Transverse colon (tissue), 4 donors: Measurements from ENCODE around the gene MTF2. TPM values are rescaled to one million over a fixed set of nuclear protein-coding genes. Genes with fewer than 3 reads are reported as not detected.

Experiments
- DNase-seq: peaks from one replicate; pipeline ENCODE4 v3.0.0-alpha.2; 2019
- H3K27ac ChIP-seq, 4 donors: fragments of 200-600 bp; sonication (generic); 2 replicates each; pipeline ENCODE4 v1.5.1; 2016 to 2018; ENCODE audit warnings: inconsistent platforms in 4 of 4
- H3K27me3 ChIP-seq: fragments of 200-600 bp; sonication (generic); 2 replicates; pipeline ENCODE4 v1.5.1; 2017; ENCODE audit warnings: inconsistent platforms
- H3K36me3 ChIP-seq, 4 donors: fragments of 200-600 bp; sonication (generic); 2 replicates each; pipeline ENCODE4 v1.5.1; 2017 to 2019; ENCODE audit warnings: inconsistent platforms in 4 of 4
- H3K4me1 ChIP-seq, 4 donors: fragments of 200-600 bp; sonication (generic); 2 replicates each; pipeline ENCODE4 v1.5.1; 2017 to 2020; ENCODE audit warnings: inconsistent platforms in 4 of 4
- H3K4me3 ChIP-seq, 4 donors: fragments of 200-600 bp; sonication (generic); 1 replicate in 1 of 4; 2 replicates in 3 of 4; pipeline versions ENCODE4 v1.5.1 to v1.6.1; 2017 to 2019; ENCODE audit warnings: inconsistent platforms in 4 of 4
- H3K9me3 ChIP-seq, 2 donors: fragments of 200-600 bp; sonication (generic); 2 replicates each; pipeline ENCODE4 v1.5.1; 2017 to 2019; ENCODE audit warnings: inconsistent platforms in 2 of 2
- EP300 ChIP-seq: sonication (generic); formaldehyde crosslinking; IDR thresholded peaks from one replicate; pipeline ENCODE4 v1.6.1; 2017; ENCODE audit warnings: antibody characterized with exemption, low read depth
- POLR2A ChIP-seq: fragments of 450-650 bp; IDR thresholded peaks from one replicate; pipeline ENCODE4 v1.6.1; 2016; ENCODE audit warnings: antibody characterized with exemption, mild to moderate bottlenecking, moderate library complexity
- POLR2AphosphoS5 ChIP-seq, 3 donors: sonication (generic); formaldehyde crosslinking; IDR thresholded peaks; one replicate each; pipeline ENCODE4 v1.6.1; 2016; ENCODE audit warnings: antibody characterized with exemption in 3 of 3
- WGBS, 2 donors: methylation state at CpG; one replicate each; pipeline ENCODE4 v1.1.5; 2018; ENCODE audit warnings: low coverage in 1 of 2; 5-methylcytosine and 5-hydroxymethylcytosine counted together
- in situ Hi-C, 4 donors: fragments of 200-750 bp; cut with MboI; loops; one replicate each; pipeline versions ENCODE4 v1.15.0 to v1.15.1; 2017; ENCODE audit warnings: low sequenced_read_pairs in 3 of 4, low pct_ligation_motif_present in 1 of 4, low pct_unique_long_range_greater_than_20kb in 1 of 4
- intact Hi-C: fragments of 100-400 bp; cut with DNase I; formaldehyde crosslinking; loops from one replicate; pipeline ENCODE4 v1.15.1; 2023; ENCODE audit warnings: low total_unique reads
- total RNA-seq, 4 donors: library from RNA; depleted of rRNA; stranded (reverse); fragments of >200 nt; gene quantifications; one replicate each; pipeline ENCODE4 v1.1.0, GENCODE V29; 2016
- TF ChIP-seq, protein P1 (sequence below), 5 experiments: fragments of 200-600 bp in 3 of 5; fragments of 450-650 bp in 2 of 5; sonication (generic) in 3 of 5; IDR thresholded peaks; 1 replicate in 2 of 5; 2 replicates in 3 of 5; pipeline ENCODE4 v1.5.1; 2016 to 2017; ENCODE audit warnings: antibody characterized with exemption in 5 of 5, inconsistent platforms in 3 of 5, mild to moderate bottlenecking in 2 of 5, moderate library complexity in 1 of 5

The MTF2 gene
- total RNA-seq, 4 donors from 2014 or later: 9.0 to 33.3 (median 22.4) TPM

DNA sequence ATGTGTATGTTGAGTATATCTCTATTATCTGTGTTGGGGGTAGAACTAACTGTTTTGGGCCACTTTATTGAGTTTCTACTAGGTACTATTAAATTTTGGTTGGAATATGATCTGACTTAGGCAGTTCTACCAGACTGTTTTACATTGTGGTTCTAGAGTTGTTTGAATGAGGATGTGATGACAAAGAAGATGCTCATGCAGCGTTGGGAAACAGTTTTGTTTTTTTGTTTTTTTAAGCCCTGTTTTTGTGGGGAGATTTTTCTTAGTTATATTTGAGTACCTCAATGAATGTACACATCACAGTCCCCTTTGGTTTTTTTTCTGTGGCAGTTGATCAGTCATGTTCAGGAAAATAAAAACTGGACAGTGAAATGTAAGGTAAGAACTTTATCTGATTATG, 61.0 kb downstream of the MTF2 start:
- intact Hi-C loops: no loop called here
- no peaks in the 10 kb centered on the region for H3K9me3 ChIP-seq

GRCh38 chr1:93142161-93142560, 63.1 kb downstream of the MTF2 start:
- 97 to 98% methylated on average over 2 of the region's 2 CpGs for WGBS, 2 donors
- no peak for DNase-seq
- H3K27ac ChIP-seq: no peak overlapping the region
- intact Hi-C loops (no loop called here), in situ Hi-C loops (no loop called here)
- TF ChIP-seq, protein P1, sequence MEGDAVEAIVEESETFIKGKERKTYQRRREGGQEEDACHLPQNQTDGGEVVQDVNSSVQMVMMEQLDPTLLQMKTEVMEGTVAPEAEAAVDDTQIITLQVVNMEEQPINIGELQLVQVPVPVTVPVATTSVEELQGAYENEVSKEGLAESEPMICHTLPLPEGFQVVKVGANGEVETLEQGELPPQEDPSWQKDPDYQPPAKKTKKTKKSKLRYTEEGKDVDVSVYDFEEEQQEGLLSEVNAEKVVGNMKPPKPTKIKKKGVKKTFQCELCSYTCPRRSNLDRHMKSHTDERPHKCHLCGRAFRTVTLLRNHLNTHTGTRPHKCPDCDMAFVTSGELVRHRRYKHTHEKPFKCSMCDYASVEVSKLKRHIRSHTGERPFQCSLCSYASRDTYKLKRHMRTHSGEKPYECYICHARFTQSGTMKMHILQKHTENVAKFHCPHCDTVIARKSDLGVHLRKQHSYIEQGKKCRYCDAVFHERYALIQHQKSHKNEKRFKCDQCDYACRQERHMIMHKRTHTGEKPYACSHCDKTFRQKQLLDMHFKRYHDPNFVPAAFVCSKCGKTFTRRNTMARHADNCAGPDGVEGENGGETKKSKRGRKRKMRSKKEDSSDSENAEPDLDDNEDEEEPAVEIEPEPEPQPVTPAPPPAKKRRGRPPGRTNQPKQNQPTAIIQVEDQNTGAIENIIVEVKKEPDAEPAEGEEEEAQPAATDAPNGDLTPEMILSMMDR (IDR thresholded peaks at IDR 0.05): no peak
- TF ChIP-seq POLR2AphosphoS5 (IDR thresholded peaks at IDR 0.05): no peak
- no peak for TF ChIP-seq POLR2A
- no peaks in the 10 kb centered on the region for H3K9me3 ChIP-seq
- H3K27me3 ChIP-seq: no peaks in the 10 kb centered on the region
- H3K4me3 ChIP-seq: no peak overlapping the region
- peaks cover 2 to 10% (median 3%) of the 10 kb centered on the region in 4 donors for H3K4me1 ChIP-seq
- peaks cover 0 to 9% (median 0%) of the 10 kb centered on the region in 4 donors for H3K36me3 ChIP-seq

More for the DNA sequence above, 61.0 kb downstream of the MTF2 start:
- TF ChIP-seq, protein P1 (IDR thresholded peaks at IDR 0.05): no peak
- no peak for TF ChIP-seq POLR2AphosphoS5 (IDR thresholded peaks at IDR 0.05)
- no peak for TF ChIP-seq EP300
- no peak for TF ChIP-seq POLR2A
- WGBS, 2 donors: 87 to 100% methylated on average over 1 of the region's 1 CpG
- H3K36me3 ChIP-seq: peaks cover 0 to 20% (median 4%) of the 10 kb centered on the region in 4 donors
- H3K27ac ChIP-seq: no peak overlapping the region
- no peak overlapping the region for H3K4me3 ChIP-seq
- peaks cover 3 to 13% (median 4%) of the 10 kb centered on the region in 4 donors for H3K4me1 ChIP-seq
- DNase-seq: no peak
- no peaks in the 10 kb centered on the region for H3K27me3 ChIP-seq
- in situ Hi-C loops: no loop called here

DNA sequence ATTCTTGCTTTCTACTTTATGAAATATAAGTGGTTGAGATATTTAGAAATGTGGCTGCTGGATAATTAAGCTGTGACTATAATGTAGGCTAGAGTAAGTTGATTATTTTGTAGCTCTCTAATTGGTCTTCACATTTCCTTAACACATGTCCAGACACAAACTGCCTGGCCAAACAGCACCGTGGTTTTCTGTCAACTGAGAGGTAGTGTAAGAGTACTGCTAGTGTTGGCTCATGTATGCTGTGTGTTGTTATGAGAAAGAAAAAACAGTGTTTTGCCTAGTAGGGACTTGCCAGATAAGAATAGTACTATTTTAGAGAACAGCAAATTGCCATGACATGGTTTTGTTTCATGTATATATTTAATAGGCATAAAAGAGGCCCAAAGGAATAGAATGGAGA, 64.1 kb downstream of the MTF2 start:
- H3K27me3 ChIP-seq: no peaks in the 10 kb centered on the region
- in situ Hi-C loops: no loop called here
- DNase-seq: no peak

DNA sequence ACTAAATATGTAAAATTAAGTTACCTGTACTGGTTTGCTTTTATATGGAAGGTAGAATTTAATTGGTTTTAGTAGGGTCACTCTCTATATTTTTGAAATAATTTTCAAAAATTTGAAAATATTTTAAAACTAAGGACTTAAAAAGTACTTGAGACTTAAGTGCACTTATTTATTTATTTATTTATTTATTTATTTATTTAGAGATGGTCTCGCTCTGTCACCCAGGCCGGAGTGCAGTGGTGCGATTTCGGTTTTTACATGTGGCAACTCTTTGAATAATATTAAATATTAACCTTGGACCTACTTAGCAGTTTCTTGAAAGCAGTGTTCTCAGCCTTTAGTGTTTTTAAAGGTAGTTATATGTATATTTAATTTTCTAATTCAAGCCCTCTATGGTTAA, 64.7 kb downstream of the MTF2 start:
- no peak overlapping the region for H3K4me3 ChIP-seq
- 97 to 100% methylated on average over 4 of the region's 4 CpGs for WGBS, 2 donors
- H3K4me1 ChIP-seq: no peaks in the 10 kb centered on the region
- in situ Hi-C loops (no loop called here), intact Hi-C loops (no loop called here)
- DNase-seq: no peak
- H3K27ac ChIP-seq: no peak overlapping the region
- H3K9me3 ChIP-seq: no peaks in the 10 kb centered on the region
- peaks cover 0 to 5% (median 0%) of the 10 kb centered on the region in 4 donors for H3K36me3 ChIP-seq
- TF ChIP-seq, protein P1 (IDR thresholded peaks at IDR 0.05): no peak
- TF ChIP-seq EP300 (no peak), POLR2A (no peak), POLR2AphosphoS5 (IDR thresholded peaks at IDR 0.05) (no peak)
- no peaks in the 10 kb centered on the region for H3K27me3 ChIP-seq

More for the DNA sequence above, 64.1 kb downstream of the MTF2 start:
- Histone ChIP-seq H3K9me3 (no peaks in the 10 kb centered on the region), H3K27ac (no peak overlapping the region), H3K4me1 (peaks cover 0 to 5% (median 1%) of the 10 kb centered on the region in 4 donors), H3K4me3 (no peak overlapping the region), H3K36me3 (peaks cover 0 to 9% (median 0%) of the 10 kb centered on the region in 4 donors)
- TF ChIP-seq, protein P1 (IDR thresholded peaks at IDR 0.05): no peak
- TF ChIP-seq EP300 (no peak), POLR2A (no peak)
- WGBS, 2 donors: 78 to 85% methylated on average over 1 of the region's 1 CpG
- intact Hi-C loops: no loop called here
